Measurements from ENCODE around the gene SYCE3.

The SYCE3 gene

GRCh38 chr22:50582493-50583293 is 20.0 kb upstream of the SYCE3 start, which contains the start of gene CHKB (continued):
- TF ChIP-seq ZNF580 (tag by site-specific recombination; IDR thresholded peaks at IDR 0.05) (0 out of 2 replicates have a peak, but pooled peaks have one; percentile 52), ZNF624 (tag by site-specific recombination; IDR thresholded peaks at IDR 0.05) (no peak), SALL2 (tag by site-specific recombination; IDR thresholded peaks at IDR 0.05; ENCODE audit: borderline replicate concordance) (no peak), FEZF1 (tag by site-specific recombination; IDR thresholded peaks at IDR 0.05) (no peak), ZFP3 (tag by site-specific recombination; IDR thresholded peaks at IDR 0.05; ENCODE audit: low read depth) (no peak), ZNF416 (tag by site-specific recombination; IDR thresholded peaks at IDR 0.05) (no peak), ZBTB20 (tag by site-specific recombination; IDR thresholded peaks at IDR 0.05) (no peak; the same call in 1 of the 2 replicates), SP7 (tag by site-specific recombination; IDR thresholded peaks at IDR 0.05) (peak; percentile 37), GLIS1 (tag by site-specific recombination; IDR thresholded peaks at IDR 0.05) (no peak; the same call in none of the 2 replicates), ZNF548 (tag by site-specific recombination; IDR thresholded peaks at IDR 0.05) (no peak), ZNF202 (tag by site-specific recombination; IDR thresholded peaks at IDR 0.05; ENCODE audit: borderline replicate concordance) (no peak), ZSCAN18 (tag by site-specific recombination; IDR thresholded peaks at IDR 0.05) (no peak), ZNF571 (tag by site-specific recombination; IDR thresholded peaks at IDR 0.05) (no peak), SCRT1 (tag by site-specific recombination; IDR thresholded peaks at IDR 0.05; ENCODE audit: borderline replicate concordance) (no peak), ZNF354C (tag by site-specific recombination; IDR thresholded peaks at IDR 0.05; ENCODE audit: borderline replicate concordance, low read depth) (no peak), ZNF18 (tag by site-specific recombination; IDR thresholded peaks at IDR 0.05) (no peak), BCL6B (tag by site-specific recombination; IDR thresholded peaks at IDR 0.05) (no peak), ZBTB10 (tag by site-specific recombination; IDR thresholded peaks at IDR 0.05) (peak; percentile 71; the same call in 1 of the 2 replicates), ZBTB21 (tag by site-specific recombination; IDR thresholded peaks at IDR 0.05) (no peak), ZNF549 (tag by site-specific recombination; IDR thresholded peaks at IDR 0.05) (no peak), ELK4 (IDR thresholded peaks at IDR 0.05; ENCODE audit: borderline replicate concordance, low read depth, low read length) (0 out of 2 replicates have a peak, but pooled peaks have one; percentile 73), BCL11B (tag by site-specific recombination; IDR thresholded peaks at IDR 0.05; ENCODE audit: low read depth) (peak; percentile 78; the same call in 1 of the 2 replicates), ZSCAN4 (tag by site-specific recombination; IDR thresholded peaks at IDR 0.05) (no peak), ZBTB44 (tag by site-specific recombination; IDR thresholded peaks at IDR 0.05) (no peak; the same call in 1 of the 2 replicates), ZNF214 (tag by site-specific recombination; IDR thresholded peaks at IDR 0.05; ENCODE audit: borderline replicate concordance) (no peak), GFI1B (tag by site-specific recombination; IDR thresholded peaks at IDR 0.05) (no peak), ZNF48 (tag by site-specific recombination; IDR thresholded peaks at IDR 0.05) (no peak)
